Stimulated activated naive CD8-positive, alpha-beta T cell treated with anti-CD3 and anti-CD28 coated beads, Interleukin-15, Interleukin-2, amounts not matched to agents 100 ng/mL and 50 ng/mL, for 24 hours (primary cell): ENCODE measurements around the gene CLIC6.
A peak's percentile ranks its signal among the peaks of the same experiment; 100 is the strongest.

Experiments used
- H3K27ac Mint-ChIP-seq: one replicate; pipeline ENCODE4 v1.8.0; 2021; ENCODE audit warnings: mild to moderate bottlenecking, mixed read lengths
- H3K27me3 Mint-ChIP-seq: one replicate; pipeline ENCODE4 v1.8.0; 2021; ENCODE audit warnings: mixed read lengths
- H3K36me3 Mint-ChIP-seq: one replicate; pipeline ENCODE4 v1.8.0; 2021; ENCODE audit warnings: low read depth, mixed read lengths
- H3K4me1 Mint-ChIP-seq: one replicate; pipeline ENCODE4 v1.8.0; 2021; ENCODE audit warnings: low read depth, mixed read lengths
- H3K4me3 Mint-ChIP-seq: one replicate; pipeline ENCODE4 v1.8.0; 2021; ENCODE audit warnings: mild to moderate bottlenecking, mixed read lengths
- H3K9me3 Mint-ChIP-seq: one replicate; pipeline ENCODE4 v1.8.0; 2021; ENCODE audit warnings: mixed read lengths

CLIC6 gene

GRCh38 chr21:34668803-34669148 lies at the start of gene CLIC6:
Gene CLIC6, plus strand, starts transcription at chr21:34668994. Its CDS starts 395 bp downstream, at chr21:34669389.
- H3K9me3 Mint-ChIP-seq: no peaks in the 10 kb centered on the region
- H3K27ac Mint-ChIP-seq: no peak within 1 kb of the TSS
- H3K27me3 Mint-ChIP-seq: peaks cover 65% of the 10 kb centered on the region
- no peaks in the 10 kb centered on the region for H3K36me3 Mint-ChIP-seq
- H3K4me3 Mint-ChIP-seq: peak within 1 kb of the TSS; percentile 60
- H3K4me1 Mint-ChIP-seq: peaks cover 4% of the 10 kb centered on the region

GRCh38 chr21:34619841-34620665 lies 48.7 kb upstream of the CLIC6 start:
- H3K4me3 Mint-ChIP-seq: no peak overlapping the region
- peaks cover 16% of the 10 kb centered on the region for H3K27me3 Mint-ChIP-seq
- no peaks in the 10 kb centered on the region for H3K9me3 Mint-ChIP-seq
- no peak overlapping the region for H3K27ac Mint-ChIP-seq
- H3K4me1 Mint-ChIP-seq: peaks cover 4% of the 10 kb centered on the region
- no peaks in the 10 kb centered on the region for H3K36me3 Mint-ChIP-seq

GRCh38 chr21:34621434-34622350 lies 47.1 kb upstream of the CLIC6 start:
- no peak overlapping the region for H3K27ac Mint-ChIP-seq

GRCh38 chr21:34623516-34623915 lies 45.3 kb upstream of the CLIC6 start:
- no peaks in the 10 kb centered on the region for H3K9me3 Mint-ChIP-seq
- H3K4me3 Mint-ChIP-seq: no peak overlapping the region
- H3K27me3 Mint-ChIP-seq: peaks cover 22% of the 10 kb centered on the region
- no peaks in the 10 kb centered on the region for H3K4me1 Mint-ChIP-seq
- H3K27ac Mint-ChIP-seq: no peak overlapping the region
- H3K36me3 Mint-ChIP-seq: no peaks in the 10 kb centered on the region

More at GRCh38 chr21:34621434-34622350, 47.1 kb upstream of the CLIC6 start:
- Mint-ChIP-seq H3K4me3 (no peak overlapping the region), H3K9me3 (no peaks in the 10 kb centered on the region), H3K4me1 (no peaks in the 10 kb centered on the region), H3K27me3 (peaks cover 22% of the 10 kb centered on the region), H3K36me3 (no peaks in the 10 kb centered on the region)

GRCh38 chr21:34625030-34625593 lies 43.7 kb upstream of the CLIC6 start:
- Mint-ChIP-seq H3K9me3 (no peaks in the 10 kb centered on the region), H3K27me3 (peaks cover 22% of the 10 kb centered on the region), H3K36me3 (no peaks in the 10 kb centered on the region), H3K27ac (no peak overlapping the region), H3K4me1 (no peaks in the 10 kb centered on the region), H3K4me3 (no peak overlapping the region)

GRCh38 chr21:34626131-34626530 lies 42.7 kb upstream of the CLIC6 start:
- no peak overlapping the region for H3K4me3 Mint-ChIP-seq
- no peaks in the 10 kb centered on the region for H3K36me3 Mint-ChIP-seq
- no peaks in the 10 kb centered on the region for H3K4me1 Mint-ChIP-seq
- H3K9me3 Mint-ChIP-seq: no peaks in the 10 kb centered on the region
- no peak overlapping the region for H3K27ac Mint-ChIP-seq
- peaks cover 20% of the 10 kb centered on the region for H3K27me3 Mint-ChIP-seq

GRCh38 chr21:34630536-34631143 lies 38.2 kb upstream of the CLIC6 start:
- Mint-ChIP-seq H3K4me3 (no peak overlapping the region), H3K9me3 (no peaks in the 10 kb centered on the region), H3K4me1 (no peaks in the 10 kb centered on the region), H3K27me3 (peaks cover 6% of the 10 kb centered on the region), H3K27ac (no peak overlapping the region), H3K36me3 (no peaks in the 10 kb centered on the region)

GRCh38 chr21:34632498-34632897 lies 36.3 kb upstream of the CLIC6 start:
- Mint-ChIP-seq H3K27ac (no peak overlapping the region), H3K9me3 (no peaks in the 10 kb centered on the region), H3K27me3 (no peaks in the 10 kb centered on the region), H3K36me3 (no peaks in the 10 kb centered on the region), H3K4me1 (no peaks in the 10 kb centered on the region), H3K4me3 (no peak overlapping the region)

- Mint-ChIP-seq H3K36me3 (no peaks in the 10 kb centered on the region), H3K27me3 (no peaks in the 10 kb centered on the region), H3K9me3 (peaks cover 4% of the 10 kb centered on the region), H3K4me3 (no peak overlapping the region), H3K27ac (no peak overlapping the region), H3K4me1 (peaks cover 12% of the 10 kb centered on the region)
These were observed 33.5 kb upstream of the CLIC6 start for GRCh38 chr21:34635307-34635706.

- no peaks in the 10 kb centered on the region for H3K36me3 Mint-ChIP-seq
- H3K9me3 Mint-ChIP-seq: peaks cover 4% of the 10 kb centered on the region
- no peak overlapping the region for H3K4me3 Mint-ChIP-seq
- no peaks in the 10 kb centered on the region for H3K27me3 Mint-ChIP-seq
- H3K27ac Mint-ChIP-seq: no peak overlapping the region
- peaks cover 28% of the 10 kb centered on the region for H3K4me1 Mint-ChIP-seq
These were observed 31.8 kb upstream of the CLIC6 start for GRCh38 chr21:34636961-34637360.

- peaks cover 38% of the 10 kb centered on the region for H3K4me1 Mint-ChIP-seq
- H3K27ac Mint-ChIP-seq: no peak overlapping the region
- H3K4me3 Mint-ChIP-seq: no peak overlapping the region
- H3K27me3 Mint-ChIP-seq: no peaks in the 10 kb centered on the region
- peaks cover 4% of the 10 kb centered on the region for H3K9me3 Mint-ChIP-seq
- no peaks in the 10 kb centered on the region for H3K36me3 Mint-ChIP-seq
These were observed 29.5 kb upstream of the CLIC6 start for GRCh38 chr21:34639250-34639649.

GRCh38 chr21:34639882-34640788 lies 28.7 kb upstream of the CLIC6 start:
- Mint-ChIP-seq H3K4me1 (peaks cover 38% of the 10 kb centered on the region), H3K27me3 (no peaks in the 10 kb centered on the region), H3K9me3 (peaks cover 4% of the 10 kb centered on the region), H3K27ac (peak overlapping the region; percentile 89), H3K36me3 (no peaks in the 10 kb centered on the region), H3K4me3 (peak overlapping the region; percentile 65)

GRCh38 chr21:34640858-34641257 lies 27.9 kb upstream of the CLIC6 start:
- Mint-ChIP-seq H3K4me3 (peak overlapping the region; percentile 65), H3K4me1 (peaks cover 38% of the 10 kb centered on the region), H3K36me3 (no peaks in the 10 kb centered on the region), H3K9me3 (peaks cover 4% of the 10 kb centered on the region), H3K27me3 (no peaks in the 10 kb centered on the region), H3K27ac (peak overlapping the region; percentile 89)
